ENCODE measurements around the gene CCDC85C.

Gene CCDC85C

GRCh38 chr14:99552572-99553216 is 51.3 kb downstream of the CCDC85C start:
- no peak for DNase-seq

- no peak for DNase-seq
Observed at GRCh38 chr14:99552021-99552553, 51.9 kb downstream of the CCDC85C start.

GRCh38 chr14:99551034-99551922 is 52.7 kb downstream of the CCDC85C start:
- DNase-seq, result no peak

GRCh38 chr14:99550387-99550992 is 53.5 kb downstream of the CCDC85C start:
- no peak for DNase-seq

- DNase-seq, result no peak
Observed at GRCh38 chr14:99549684-99550083, 54.3 kb downstream of the CCDC85C start.

- no peak for DNase-seq
Observed at GRCh38 chr14:99548871-99549515, 55.0 kb downstream of the CCDC85C start.

GRCh38 chr14:99548255-99548654 is 55.8 kb downstream of the CCDC85C start:
- no peak for DNase-seq

- no peak for DNase-seq
Observed at GRCh38 chr14:99546234-99546879, 57.6 kb downstream of the CCDC85C start.

- DNase-seq, result no peak
Observed at GRCh38 chr14:99545586-99545985, 58.4 kb downstream of the CCDC85C start.

GRCh38 chr14:99544991-99545390 is 59.0 kb downstream of the CCDC85C start:
- DNase-seq, result no peak

GRCh38 chr14:99543985-99544384 is 60.0 kb downstream of the CCDC85C start:
- no peak for DNase-seq

- DNase-seq, result no peak
Observed at GRCh38 chr14:99543370-99543769, 60.6 kb downstream of the CCDC85C start.

GRCh38 chr14:99542566-99542965 is 61.4 kb downstream of the CCDC85C start:
- no peak for DNase-seq

GRCh38 chr14:99541677-99542470 is 62.1 kb downstream of the CCDC85C start:
- DNase-seq, result no peak

GRCh38 chr14:99541211-99541610 is 62.8 kb downstream of the CCDC85C start:
- DNase-seq, result no peak

GRCh38 chr14:99540196-99541032 is 63.6 kb downstream of the CCDC85C start:
- no peak for DNase-seq

GRCh38 chr14:99539491-99539890 is 64.5 kb downstream of the CCDC85C start:
- no peak for DNase-seq

GRCh38 chr14:99538733-99539132 is 65.3 kb downstream of the CCDC85C start:
- no peak for DNase-seq

GRCh38 chr14:99538275-99538674 is 65.7 kb downstream of the CCDC85C start:
- no peak for DNase-seq

- no peak for DNase-seq
Observed at GRCh38 chr14:99537399-99537798, 66.6 kb downstream of the CCDC85C start.

Data from NCI-H446 treated with DMSO at 0.1 percent for 48 hours (cell line).